ENCODE measurements around the gene C2orf76. TPM values are rescaled to one million over a fixed set of nuclear protein-coding genes. Genes with fewer than 3 reads are reported as not detected.

C2orf76 gene
- total and polyA plus RNA-seq, 2 donors (not counting 1 experiment from before 2014, with no cell fraction given): 6.9 to 13.6 TPM

GRCh38 chr2:119282996-119283511 lies 83.6 kb downstream of the C2orf76 start:
- 90% methylated on average over 4 of the region's 4 CpGs for WGBS (ENCODE audit: insufficient coverage)
- H3K4me3 ChIP-seq (ENCODE audit: control extremely low read depth in 1 of 5, extremely low read depth in 1 of 5, insufficient read depth in 1 of 5, low read depth in 2 of 5, low read length in 4 of 5): no peak overlapping the region
- H3K9me3 ChIP-seq (ENCODE audit: control extremely low read depth in 1 of 3, control insufficient read depth in 2 of 3, insufficient read depth in 1 of 3, low read length in 2 of 3): no peaks in the 10 kb centered on the region
- no peak for TF ChIP-seq EZH2 (IDR thresholded peaks at IDR 0.05; ENCODE audit: borderline replicate concordance, insufficient read depth, low read depth, low read length, poor library complexity, severe bottlenecking)
- no peaks in the 10 kb centered on the region for H3K27me3 ChIP-seq (replicated peaks in 1 of 4; ENCODE audit: control extremely low read depth in 1 of 4, control insufficient read depth in 3 of 4, insufficient read depth in 4 of 4, low read length in 3 of 4)
- Mint-ChIP-seq H3K27me3 (no peaks in the 10 kb centered on the region), H3K4me3 (no peak overlapping the region), H3K4me1 (no peaks in the 10 kb centered on the region), H3K9me3 (ENCODE audit: insufficient read depth) (no peaks in the 10 kb centered on the region), H3K27ac (no peak overlapping the region)
- intact Hi-C loops (cut with micrococcal nuclease): no loop called here
- H4K20me1 ChIP-seq (ENCODE audit: control insufficient read depth, insufficient read depth, low read length, poor library complexity, severe bottlenecking): no peaks in the 10 kb centered on the region
- no peak overlapping the region for H3K9ac ChIP-seq (ENCODE audit: low read length)
- H3K4me1 ChIP-seq (ENCODE audit: control insufficient read depth in 2 of 2, insufficient read depth in 2 of 2, low read length in 2 of 2): no peaks in the 10 kb centered on the region
- no peaks in the 10 kb centered on the region for H3K79me2 ChIP-seq (ENCODE audit: control insufficient read depth, insufficient read depth, low read length)
- DNase-seq (no peak), ATAC-seq (ENCODE audit: low read depth) (no peak)
- CTCF ChIA-PET: no interaction called here
- H2AFZ ChIP-seq (ENCODE audit: insufficient read depth, low read depth, low read length, poor library complexity, severe bottlenecking): no peak overlapping the region
- no peaks in the 10 kb centered on the region for H3K36me3 ChIP-seq (replicated peaks in 1 of 2; ENCODE audit: control extremely low read depth in 1 of 2, control insufficient read depth in 1 of 2, extremely low read depth in 1 of 2, insufficient read depth in 2 of 2, low read length in 1 of 2)
- H3K4me2 ChIP-seq (replicated peaks; ENCODE audit: low read depth, low read length, poor library complexity, severe bottlenecking): no peak overlapping the region
- H3K27ac ChIP-seq (ENCODE audit: low read length in 2 of 2): no peak overlapping the region
- POLR2A ChIA-PET: no interaction called here

GRCh38 chr2:119282146-119282995 lies 84.3 kb downstream of the C2orf76 start:
- H3K9me3 ChIP-seq (ENCODE audit: control extremely low read depth in 1 of 3, control insufficient read depth in 2 of 3, insufficient read depth in 1 of 3, low read length in 2 of 3): no peaks in the 10 kb centered on the region
- Mint-ChIP-seq H3K4me3 (no peak overlapping the region), H3K9me3 (ENCODE audit: insufficient read depth) (no peaks in the 10 kb centered on the region), H3K27ac (no peak overlapping the region), H3K27me3 (no peaks in the 10 kb centered on the region), H3K4me1 (no peaks in the 10 kb centered on the region)
- H3K4me3 ChIP-seq (ENCODE audit: control extremely low read depth in 1 of 5, extremely low read depth in 1 of 5, insufficient read depth in 1 of 5, low read depth in 2 of 5, low read length in 4 of 5): no peak overlapping the region
- DNase-seq (no peak), ATAC-seq (ENCODE audit: low read depth) (no peak)
- no peak overlapping the region for H3K9ac ChIP-seq (ENCODE audit: low read length)
- H3K36me3 ChIP-seq (replicated peaks in 1 of 2; ENCODE audit: control extremely low read depth in 1 of 2, control insufficient read depth in 1 of 2, extremely low read depth in 1 of 2, insufficient read depth in 2 of 2, low read length in 1 of 2): no peaks in the 10 kb centered on the region
- no peak overlapping the region for H3K4me2 ChIP-seq (replicated peaks; ENCODE audit: low read depth, low read length, poor library complexity, severe bottlenecking)
- no peaks in the 10 kb centered on the region for H3K27me3 ChIP-seq (replicated peaks in 1 of 4; ENCODE audit: control extremely low read depth in 1 of 4, control insufficient read depth in 3 of 4, insufficient read depth in 4 of 4, low read length in 3 of 4)
- no peak overlapping the region for H3K27ac ChIP-seq (ENCODE audit: low read length in 2 of 2)
- H2AFZ ChIP-seq (ENCODE audit: insufficient read depth, low read depth, low read length, poor library complexity, severe bottlenecking): no peak overlapping the region
- 68% methylated on average over 10 of the region's 21 CpGs for WGBS (ENCODE audit: insufficient coverage)
- no peaks in the 10 kb centered on the region for H4K20me1 ChIP-seq (ENCODE audit: control insufficient read depth, insufficient read depth, low read length, poor library complexity, severe bottlenecking)
- ChIA-PET CTCF (no interaction called here), POLR2A (no interaction called here)
- no peak for TF ChIP-seq CTCF (IDR thresholded peaks at IDR 0.05)
- TF ChIP-seq EZH2 (IDR thresholded peaks at IDR 0.05; ENCODE audit: borderline replicate concordance, insufficient read depth, low read depth, low read length, poor library complexity, severe bottlenecking): no peak
- H3K4me1 ChIP-seq (ENCODE audit: control insufficient read depth in 2 of 2, insufficient read depth in 2 of 2, low read length in 2 of 2): no peaks in the 10 kb centered on the region
- intact Hi-C loops (cut with micrococcal nuclease): no loop called here
- no peaks in the 10 kb centered on the region for H3K79me2 ChIP-seq (ENCODE audit: control insufficient read depth, insufficient read depth, low read length)
